ENCODE results near the gene PTPRO. TPM values are rescaled to one million over a fixed set of nuclear protein-coding genes. Genes with fewer than 3 reads are reported as not detected.

The PTPRO gene
- total RNA-seq, 1 donor from 2014 or later, result 21.4 TPM

DNA sequence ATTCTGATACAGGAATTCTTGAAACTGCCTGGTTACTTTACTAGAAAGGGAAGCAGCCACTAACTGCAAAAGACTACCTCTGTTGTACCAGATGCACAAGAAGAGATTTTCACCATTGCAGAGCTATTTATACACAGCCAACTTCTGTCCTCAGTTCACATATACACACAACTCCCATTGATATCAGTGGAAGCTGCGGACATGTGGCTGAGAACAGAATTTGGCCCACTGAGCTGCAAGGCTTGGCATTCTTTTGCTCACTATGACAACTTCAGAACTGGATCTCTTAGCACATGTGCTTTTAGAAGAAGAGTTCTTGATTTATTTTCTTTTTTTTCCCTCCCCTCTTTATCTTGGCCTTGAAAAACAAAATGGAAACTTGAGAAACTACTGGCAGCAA is 28.3 kb downstream of the PTPRO start:
- Histone ChIP-seq H3K27me3 (ENCODE audit: low read depth) (no peaks in the 10 kb centered on the region), H3K9me3 (no peaks in the 10 kb centered on the region), H3K27ac (no peak overlapping the region), H3K4me1 (no peaks in the 10 kb centered on the region), H3K36me3 (no peaks in the 10 kb centered on the region), H3K4me3 (no peak overlapping the region)
- no peak for ATAC-seq
- DNase-seq, result no peak
- TF ChIP-seq, protein P1, sequence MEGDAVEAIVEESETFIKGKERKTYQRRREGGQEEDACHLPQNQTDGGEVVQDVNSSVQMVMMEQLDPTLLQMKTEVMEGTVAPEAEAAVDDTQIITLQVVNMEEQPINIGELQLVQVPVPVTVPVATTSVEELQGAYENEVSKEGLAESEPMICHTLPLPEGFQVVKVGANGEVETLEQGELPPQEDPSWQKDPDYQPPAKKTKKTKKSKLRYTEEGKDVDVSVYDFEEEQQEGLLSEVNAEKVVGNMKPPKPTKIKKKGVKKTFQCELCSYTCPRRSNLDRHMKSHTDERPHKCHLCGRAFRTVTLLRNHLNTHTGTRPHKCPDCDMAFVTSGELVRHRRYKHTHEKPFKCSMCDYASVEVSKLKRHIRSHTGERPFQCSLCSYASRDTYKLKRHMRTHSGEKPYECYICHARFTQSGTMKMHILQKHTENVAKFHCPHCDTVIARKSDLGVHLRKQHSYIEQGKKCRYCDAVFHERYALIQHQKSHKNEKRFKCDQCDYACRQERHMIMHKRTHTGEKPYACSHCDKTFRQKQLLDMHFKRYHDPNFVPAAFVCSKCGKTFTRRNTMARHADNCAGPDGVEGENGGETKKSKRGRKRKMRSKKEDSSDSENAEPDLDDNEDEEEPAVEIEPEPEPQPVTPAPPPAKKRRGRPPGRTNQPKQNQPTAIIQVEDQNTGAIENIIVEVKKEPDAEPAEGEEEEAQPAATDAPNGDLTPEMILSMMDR (IDR thresholded peaks at IDR 0.05), result no peak
- intact Hi-C loops (cut with DNase I), result no loop called here

DNA sequence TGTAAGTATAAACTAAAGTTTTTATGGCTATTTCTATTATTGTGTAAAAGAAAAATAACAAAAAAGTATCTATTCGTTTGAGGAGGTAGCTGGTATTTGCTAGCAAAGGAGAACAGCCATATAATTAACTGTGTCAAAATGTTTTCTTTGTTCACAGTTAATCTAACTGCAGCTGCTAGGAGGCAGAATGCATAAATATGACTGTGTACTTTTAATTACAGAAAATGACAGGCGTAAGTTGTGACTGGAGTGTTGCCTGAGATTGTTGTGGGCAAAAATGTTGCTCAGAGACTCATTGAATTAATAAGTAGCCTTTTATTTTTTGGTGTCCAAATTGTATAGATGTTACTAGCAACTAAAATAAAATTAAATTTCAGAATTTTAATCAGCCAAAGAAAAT is 33.5 kb downstream of the PTPRO start:
- no peak overlapping the region for H3K27ac ChIP-seq
- H3K4me1 ChIP-seq, result no peaks in the 10 kb centered on the region
- H3K4me3 ChIP-seq, result no peak overlapping the region
- TF ChIP-seq, protein P1 (IDR thresholded peaks at IDR 0.05), result no peak
- no peaks in the 10 kb centered on the region for H3K27me3 ChIP-seq (ENCODE audit: low read depth)
- H3K9me3 ChIP-seq, result no peaks in the 10 kb centered on the region
- DNase-seq (no peak), ATAC-seq (no peak)
- intact Hi-C loops (cut with DNase I), result no loop called here
- H3K36me3 ChIP-seq, result no peaks in the 10 kb centered on the region

DNA sequence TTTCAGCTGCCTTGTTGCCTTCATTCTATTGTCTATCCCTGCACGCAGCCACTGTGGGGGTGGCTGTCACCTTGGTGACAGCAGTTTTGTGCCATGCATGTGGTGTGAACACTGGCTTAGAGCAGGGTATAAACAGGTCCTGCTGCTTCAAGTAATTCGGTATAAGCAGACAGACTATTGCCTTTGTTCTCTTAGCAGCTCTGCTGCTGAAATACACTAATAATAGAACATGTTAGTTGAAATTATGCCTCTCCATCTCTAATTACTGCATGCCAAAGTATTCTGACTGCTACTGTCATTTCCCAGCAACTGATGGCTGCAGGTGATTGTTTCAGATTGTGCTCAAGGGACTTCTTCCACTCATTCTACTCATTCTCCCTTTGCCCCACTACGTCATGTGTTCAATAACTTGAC is 34.6 kb downstream of the PTPRO start:
- no peaks in the 10 kb centered on the region for H3K9me3 ChIP-seq
- intact Hi-C loops (cut with DNase I), result no loop called here
- no peak for DNase-seq
- H3K27me3 ChIP-seq (ENCODE audit: low read depth), result peaks cover 5% of the 10 kb centered on the region
- no peaks in the 10 kb centered on the region for H3K36me3 ChIP-seq
- H3K4me1 ChIP-seq, result no peaks in the 10 kb centered on the region
- H3K4me3 ChIP-seq, result no peak overlapping the region
- no peak overlapping the region for H3K27ac ChIP-seq
- TF ChIP-seq, protein P1 (IDR thresholded peaks at IDR 0.05), result no peak
- ATAC-seq, result no peak

DNA sequence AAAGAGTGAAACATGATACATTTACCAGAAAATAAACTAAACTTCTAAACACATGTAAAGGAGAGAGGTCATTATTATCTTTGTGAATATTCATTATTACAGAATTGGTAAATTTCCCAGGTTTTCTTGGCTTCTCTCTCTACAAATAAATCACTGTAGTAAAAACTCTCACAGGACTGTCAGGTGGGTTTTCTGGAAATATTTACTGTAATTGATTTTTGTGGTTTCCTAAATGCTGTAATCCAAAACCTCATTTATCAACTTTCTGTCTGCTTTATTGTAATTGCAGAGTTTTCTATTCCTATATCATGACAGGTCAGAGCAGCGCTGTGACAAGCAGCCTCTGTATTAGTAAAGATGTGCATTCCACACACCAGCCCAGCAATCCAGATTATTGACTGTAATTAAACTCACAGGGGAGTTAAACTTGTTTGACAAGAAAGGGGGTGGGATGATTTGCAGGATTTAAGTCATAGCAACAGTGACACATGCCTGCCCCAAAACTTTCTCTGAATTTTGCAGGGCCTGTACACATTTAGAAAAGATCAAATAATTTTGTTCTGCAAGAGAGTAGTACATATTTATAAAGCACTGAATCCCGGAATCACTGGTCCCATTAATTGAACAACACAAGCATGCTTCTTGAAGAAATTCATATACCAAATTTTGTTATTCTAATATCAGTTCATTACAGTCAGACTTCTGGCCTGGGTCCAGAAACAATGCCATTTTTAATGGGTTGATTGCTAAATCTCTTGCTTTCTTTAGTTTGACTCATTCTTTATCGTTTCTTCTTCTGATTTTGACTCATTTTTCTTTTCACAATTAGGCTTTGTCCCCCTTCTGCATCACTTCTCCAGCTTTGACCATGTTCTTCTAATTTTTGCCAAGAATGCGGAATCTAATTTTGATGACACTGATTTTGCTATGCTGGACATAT is 42.2 kb downstream of the PTPRO start:
- intact Hi-C loops (cut with DNase I), result no loop called here
- no peak for DNase-seq
- Histone ChIP-seq H3K4me1 (no peaks in the 10 kb centered on the region), H3K36me3 (no peaks in the 10 kb centered on the region), H3K9me3 (no peaks in the 10 kb centered on the region), H3K4me3 (no peak overlapping the region), H3K27me3 (ENCODE audit: low read depth) (peaks cover 8% of the 10 kb centered on the region), H3K27ac (no peak overlapping the region)
- TF ChIP-seq, protein P1 (IDR thresholded peaks at IDR 0.05), result no peak
- ATAC-seq, result no peak

DNA sequence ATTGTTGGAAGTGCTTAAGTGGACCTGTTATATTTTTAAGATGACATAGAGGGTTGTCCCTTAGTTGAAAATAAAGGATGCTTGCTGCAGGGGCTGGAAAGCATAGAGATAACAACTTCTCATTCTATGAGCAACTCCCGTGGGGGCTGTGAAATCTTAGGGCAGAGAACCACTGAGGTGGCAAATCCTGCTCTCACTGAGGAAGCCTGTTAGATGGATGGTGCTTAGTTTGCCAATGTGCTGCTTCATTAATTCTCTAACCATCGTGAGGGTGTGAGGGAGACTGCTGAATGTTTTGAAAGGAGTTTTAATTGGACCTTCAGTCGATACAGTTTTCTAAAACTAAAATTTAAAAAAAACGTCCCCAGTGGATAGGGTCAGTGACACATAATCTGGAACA is 46.5 kb downstream of the PTPRO start:
- Histone ChIP-seq H3K36me3 (no peaks in the 10 kb centered on the region), H3K4me1 (no peaks in the 10 kb centered on the region), H3K9me3 (no peaks in the 10 kb centered on the region), H3K27me3 (ENCODE audit: low read depth) (no peaks in the 10 kb centered on the region), H3K4me3 (no peak overlapping the region), H3K27ac (no peak overlapping the region)
- intact Hi-C loops (cut with DNase I), result no loop called here
- ATAC-seq (no peak), DNase-seq (no peak)
- TF ChIP-seq, protein P1 (IDR thresholded peaks at IDR 0.05), result no peak

All from lower lobe of right lung (tissue), 2 donors.